Astrocyte of the cerebellum (primary cell): ENCODE data around the gene PRKAB1.
"Not testable (repeated sequence)": the region's sequence is repeated elsewhere in the genome, so short reads cannot be mapped to it uniquely, and the experiment has no call there.

Experiments used
- DNase-seq: peaks from one replicate; pipeline ENCODE4 v3.0.0-alpha.2; 2011; ENCODE audit warnings: low read depth
- H3K4me3 ChIP-seq: 2 replicates; pipeline ENCODE4 v1.5.1; 2011; ENCODE audit warnings: mild to moderate bottlenecking, low read depth, low read length, moderate library complexity
- in situ Hi-C: cut with HindIII; loops from 2 replicates; pipeline ENCODE4 v1.10.0; 2017; ENCODE audit warnings: low sequenced_read_pairs
- TF ChIP-seq, protein P1 (sequence below): IDR thresholded peaks from 2 replicates; pipeline ENCODE4 v1.5.1; 2012; ENCODE audit warnings: low read length, low read depth, moderate library complexity, mild to moderate bottlenecking; ENCODE audit errors: missing control alignments

PRKAB1 gene

DNA sequence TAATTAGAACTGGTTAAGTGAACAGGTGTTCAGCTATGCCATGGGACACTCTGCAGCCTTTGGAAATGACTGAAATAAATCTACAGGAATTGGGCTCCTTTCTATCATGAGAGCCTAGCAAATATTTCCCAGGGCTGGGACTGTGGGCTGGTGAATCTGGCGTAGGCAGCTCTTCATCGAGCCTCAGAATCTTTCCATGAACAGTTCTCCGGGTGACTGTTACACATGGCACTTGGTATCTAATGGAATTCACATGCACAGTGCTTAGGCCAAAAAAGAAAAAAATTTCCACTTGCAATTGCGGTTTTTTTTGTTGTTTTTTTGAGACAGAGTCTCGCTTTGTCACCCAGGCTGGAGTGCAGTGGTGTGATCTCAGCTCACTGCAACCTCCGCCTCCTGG is 32.1 kb downstream of the PRKAB1 start:
- no peak overlapping the region for H3K4me3 ChIP-seq
- in situ Hi-C loops, result no loop called here
- TF ChIP-seq, protein P1, sequence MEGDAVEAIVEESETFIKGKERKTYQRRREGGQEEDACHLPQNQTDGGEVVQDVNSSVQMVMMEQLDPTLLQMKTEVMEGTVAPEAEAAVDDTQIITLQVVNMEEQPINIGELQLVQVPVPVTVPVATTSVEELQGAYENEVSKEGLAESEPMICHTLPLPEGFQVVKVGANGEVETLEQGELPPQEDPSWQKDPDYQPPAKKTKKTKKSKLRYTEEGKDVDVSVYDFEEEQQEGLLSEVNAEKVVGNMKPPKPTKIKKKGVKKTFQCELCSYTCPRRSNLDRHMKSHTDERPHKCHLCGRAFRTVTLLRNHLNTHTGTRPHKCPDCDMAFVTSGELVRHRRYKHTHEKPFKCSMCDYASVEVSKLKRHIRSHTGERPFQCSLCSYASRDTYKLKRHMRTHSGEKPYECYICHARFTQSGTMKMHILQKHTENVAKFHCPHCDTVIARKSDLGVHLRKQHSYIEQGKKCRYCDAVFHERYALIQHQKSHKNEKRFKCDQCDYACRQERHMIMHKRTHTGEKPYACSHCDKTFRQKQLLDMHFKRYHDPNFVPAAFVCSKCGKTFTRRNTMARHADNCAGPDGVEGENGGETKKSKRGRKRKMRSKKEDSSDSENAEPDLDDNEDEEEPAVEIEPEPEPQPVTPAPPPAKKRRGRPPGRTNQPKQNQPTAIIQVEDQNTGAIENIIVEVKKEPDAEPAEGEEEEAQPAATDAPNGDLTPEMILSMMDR, result no peak
- DNase-seq, result no peak

DNA sequence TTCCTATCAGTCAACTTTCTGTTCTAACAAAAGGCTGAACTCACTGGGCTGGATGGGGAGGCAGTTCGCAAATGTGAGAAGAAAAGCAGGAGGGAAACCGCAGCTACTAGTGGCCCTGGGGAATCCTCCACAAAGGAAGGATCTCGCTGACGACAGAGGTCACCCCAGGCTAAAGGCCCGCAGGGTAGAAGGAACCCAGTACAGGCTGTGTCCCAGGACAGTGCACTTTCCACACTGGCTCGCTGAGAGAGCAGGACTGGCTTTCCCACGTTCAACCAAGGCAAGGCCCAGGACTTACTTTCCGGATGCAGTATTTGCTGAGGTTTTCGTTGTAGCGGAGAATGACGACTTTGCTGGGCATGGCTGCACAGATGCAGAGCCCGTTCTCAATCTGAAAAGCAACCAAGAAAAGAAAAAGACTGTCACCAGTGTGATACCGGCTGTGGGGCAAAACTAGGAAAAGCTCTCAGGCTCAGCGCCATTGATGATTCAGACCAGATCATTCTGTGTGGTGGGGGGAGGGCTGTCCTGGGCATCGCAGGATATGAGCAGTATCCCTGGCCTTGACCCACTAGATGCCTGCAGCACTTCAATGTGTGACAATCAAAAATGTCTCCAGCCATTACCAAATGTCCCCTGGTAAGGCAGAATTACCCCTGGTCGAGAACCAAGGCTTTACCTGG is 36.3 kb downstream of the PRKAB1 start:
- no peak overlapping the region for H3K4me3 ChIP-seq
- DNase-seq, result no peak
- in situ Hi-C loops, result no loop called here
- TF ChIP-seq, protein P1, result no peak

DNA sequence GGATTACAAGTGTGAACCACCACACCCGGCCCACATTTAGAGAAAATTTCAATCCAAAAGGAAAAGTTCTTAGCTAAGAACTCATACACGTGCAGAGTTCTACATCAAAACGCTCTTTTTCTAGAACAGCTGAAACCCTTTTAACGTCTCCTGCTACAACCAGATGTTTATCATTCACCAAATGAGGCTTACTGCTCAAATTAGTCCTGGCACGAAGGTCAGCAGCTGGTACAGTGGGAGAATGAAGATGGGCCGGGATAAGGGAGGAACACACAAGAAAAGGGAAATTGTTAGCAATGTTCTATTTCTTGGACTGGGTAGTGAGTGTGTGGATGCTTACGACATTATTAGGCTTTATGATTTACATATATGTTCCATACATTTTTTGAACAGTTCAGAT is 37.2 kb downstream of the PRKAB1 start:
- no peak for DNase-seq
- TF ChIP-seq, protein P1, result no peak
- in situ Hi-C loops, result no loop called here
- H3K4me3 ChIP-seq, result no peak overlapping the region

DNA sequence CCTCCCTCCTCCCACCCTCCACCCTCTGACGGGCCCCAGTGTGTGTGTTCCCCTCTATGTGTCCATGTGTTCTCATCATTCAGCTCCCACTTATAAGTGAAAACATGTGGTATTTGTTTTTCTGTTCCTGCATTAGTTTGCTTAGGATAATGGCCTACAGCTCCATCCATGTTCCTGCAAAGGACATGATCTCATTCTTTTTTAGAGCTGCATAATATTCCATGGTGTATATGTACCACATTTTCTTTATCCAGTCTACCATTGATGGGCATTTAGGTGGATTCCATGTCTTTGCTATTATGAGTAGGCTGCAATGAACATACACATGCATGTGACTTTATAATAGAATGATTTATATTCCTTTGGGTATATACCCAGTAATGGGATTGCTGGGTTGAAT is 38.5 kb downstream of the PRKAB1 start:
- in situ Hi-C loops, H3K4me3 ChIP-seq, DNase-seq: not testable (repeated sequence)

DNA sequence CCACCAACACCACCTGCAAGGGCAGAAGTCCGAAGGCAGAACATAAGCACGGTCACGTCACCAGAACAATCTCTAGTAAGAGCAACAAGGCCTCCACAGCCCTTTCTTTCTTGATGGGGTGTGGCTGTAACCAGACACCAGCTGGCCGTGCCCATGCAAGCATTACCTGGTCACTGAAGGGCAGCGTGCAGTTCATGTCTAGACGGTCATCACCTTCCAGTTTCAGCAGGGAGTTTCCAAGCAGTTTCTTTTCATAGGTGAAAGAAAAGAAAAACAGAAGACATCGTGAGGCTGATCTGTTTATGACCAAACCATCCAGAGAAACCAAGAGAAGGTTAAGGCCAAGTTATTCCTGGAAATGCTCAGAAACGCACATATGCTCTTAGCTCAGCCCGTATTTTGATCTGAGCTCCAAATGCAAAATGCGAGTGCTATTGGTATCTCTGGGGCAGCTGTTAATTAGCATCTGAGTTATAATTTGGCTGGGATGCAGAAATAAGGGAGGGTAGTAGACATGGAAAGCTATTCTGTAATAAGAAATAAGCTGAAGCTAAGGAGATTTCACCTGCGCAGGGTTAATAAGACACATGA is 42.5 kb downstream of the PRKAB1 start:
- H3K4me3 ChIP-seq, result no peak overlapping the region
- DNase-seq, result no peak
- in situ Hi-C loops, result no loop called here
- TF ChIP-seq, protein P1, result no peak

DNA sequence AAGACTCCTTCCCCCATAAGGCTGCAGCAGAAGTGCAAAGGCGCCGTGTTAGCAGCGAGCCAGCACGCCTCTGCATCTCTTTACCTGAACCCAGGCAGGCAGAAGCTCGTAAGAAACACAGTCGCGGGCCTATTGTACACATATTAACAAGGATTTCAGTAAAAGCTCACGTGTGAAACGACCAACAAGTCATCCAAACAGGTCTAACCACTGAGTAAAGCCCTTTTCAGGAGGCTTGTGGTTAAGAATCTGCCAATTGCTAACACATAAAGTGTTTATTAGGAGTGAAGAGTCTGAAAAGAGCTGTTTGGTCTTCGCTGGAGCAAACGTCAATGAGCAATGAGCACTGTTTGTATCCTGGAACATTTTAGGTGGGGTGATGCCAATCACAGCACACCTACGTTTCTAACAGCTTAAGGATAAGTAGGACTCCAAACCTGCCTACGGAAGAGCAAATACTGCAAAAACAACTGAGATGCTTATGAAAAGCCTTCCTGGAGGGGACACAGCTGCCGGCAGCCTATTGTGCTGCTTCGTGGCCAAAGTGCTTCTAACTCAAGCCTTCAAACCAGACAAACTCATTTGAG is 43.1 kb downstream of the PRKAB1 start:
- no peak overlapping the region for H3K4me3 ChIP-seq
- DNase-seq, result no peak
- TF ChIP-seq, protein P1, result no peak
- in situ Hi-C loops, result no loop called here

DNA sequence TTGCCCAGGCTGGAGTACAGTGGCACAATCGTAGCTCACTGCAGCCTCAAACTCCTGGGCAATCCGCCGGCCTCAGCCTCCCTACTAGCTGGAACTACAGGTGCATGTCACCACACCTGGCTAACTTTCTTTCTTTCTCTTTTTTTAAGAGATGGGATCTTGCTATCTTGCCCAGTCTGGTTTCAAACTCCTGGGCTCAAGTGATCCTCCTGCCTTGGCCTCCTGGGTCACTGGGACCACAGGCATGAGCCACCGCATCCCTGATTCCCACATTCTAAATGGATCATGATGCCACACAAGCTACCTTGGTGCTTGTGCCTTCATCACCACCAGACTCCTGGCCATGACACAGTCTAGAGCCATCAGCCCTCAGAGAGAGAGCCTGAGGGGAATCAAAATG is 43.8 kb downstream of the PRKAB1 start:
- TF ChIP-seq, protein P1, result no peak
- in situ Hi-C loops, result no loop called here
- no peak overlapping the region for H3K4me3 ChIP-seq
- DNase-seq, result no peak
